ENCODE data around the gene SHOC2.

Gene SHOC2

GRCh38 chr10:110881905-110882304, 37.5 kb upstream of the SHOC2 start:
- no peaks in the 10 kb centered on the region for H4K20me1 ChIP-seq (ENCODE audit: insufficient read depth, low read length)
- no peak overlapping the region for H3K9ac ChIP-seq (ENCODE audit: low read length)
- TF ChIP-seq CTCF (IDR thresholded peaks at IDR 0.05; ENCODE audit: low read depth, low read length) (no peak), EZH2phosphoT487 (IDR thresholded peaks at IDR 0.05; ENCODE audit: low read depth) (no peak)

GRCh38 chr10:110883924-110884323, 35.5 kb upstream of the SHOC2 start:
- Histone ChIP-seq H3K9ac (ENCODE audit: low read length) (no peak overlapping the region), H3K79me2 (ENCODE audit: low read length) (no peaks in the 10 kb centered on the region)

More at GRCh38 chr10:110881905-110882304, 37.5 kb upstream of the SHOC2 start:
- Histone ChIP-seq H3K4me3 (ENCODE audit: low read length) (no peak overlapping the region), H3K79me2 (ENCODE audit: low read length) (no peaks in the 10 kb centered on the region), H3K4me1 (ENCODE audit: low read length) (no peaks in the 10 kb centered on the region), H2AFZ (ENCODE audit: low read depth, low read length) (no peak overlapping the region), H3K27me3 (ENCODE audit: low read depth, low read length) (no peaks in the 10 kb centered on the region), H3K9me3 (ENCODE audit: insufficient read depth, low read length) (no peaks in the 10 kb centered on the region), H3K4me2 (ENCODE audit: low read length) (no peak overlapping the region), H3K36me3 (replicated peaks; ENCODE audit: low read depth, low read length) (peaks cover 16% of the 10 kb centered on the region), H3K27ac (ENCODE audit: low read length) (no peak overlapping the region)

GRCh38 chr10:110885932-110886674, 33.3 kb upstream of the SHOC2 start:
- Histone ChIP-seq H3K4me3 (ENCODE audit: low read length) (no peak overlapping the region), H2AFZ (ENCODE audit: low read depth, low read length) (no peak overlapping the region), H3K9ac (ENCODE audit: low read length) (no peak overlapping the region), H3K27me3 (ENCODE audit: low read depth, low read length) (no peaks in the 10 kb centered on the region), H3K4me2 (ENCODE audit: low read length) (no peak overlapping the region), H3K79me2 (ENCODE audit: low read length) (no peaks in the 10 kb centered on the region), H3K4me1 (ENCODE audit: low read length) (no peaks in the 10 kb centered on the region), H3K9me3 (ENCODE audit: insufficient read depth, low read length) (no peaks in the 10 kb centered on the region), H3K36me3 (replicated peaks; ENCODE audit: low read depth, low read length) (peaks cover 13% of the 10 kb centered on the region), H3K27ac (ENCODE audit: low read length) (no peak overlapping the region), H4K20me1 (ENCODE audit: insufficient read depth, low read length) (no peaks in the 10 kb centered on the region)
- TF ChIP-seq CTCF (IDR thresholded peaks at IDR 0.05; ENCODE audit: low read depth, low read length), result no peak
- no peak for TF ChIP-seq EZH2phosphoT487 (IDR thresholded peaks at IDR 0.05; ENCODE audit: low read depth)

More at GRCh38 chr10:110883924-110884323, 35.5 kb upstream of the SHOC2 start:
- Histone ChIP-seq H3K27me3 (ENCODE audit: low read depth, low read length) (no peaks in the 10 kb centered on the region), H3K4me1 (ENCODE audit: low read length) (no peaks in the 10 kb centered on the region), H2AFZ (ENCODE audit: low read depth, low read length) (no peak overlapping the region), H4K20me1 (ENCODE audit: insufficient read depth, low read length) (no peaks in the 10 kb centered on the region), H3K4me2 (ENCODE audit: low read length) (no peak overlapping the region), H3K36me3 (replicated peaks; ENCODE audit: low read depth, low read length) (peaks cover 13% of the 10 kb centered on the region), H3K9me3 (ENCODE audit: insufficient read depth, low read length) (no peaks in the 10 kb centered on the region), H3K4me3 (ENCODE audit: low read length) (no peak overlapping the region), H3K27ac (ENCODE audit: low read length) (no peak overlapping the region)
- TF ChIP-seq EZH2phosphoT487 (IDR thresholded peaks at IDR 0.05; ENCODE audit: low read depth) (no peak), CTCF (IDR thresholded peaks at IDR 0.05; ENCODE audit: low read depth, low read length) (no peak)

GRCh38 chr10:110887560-110887959, 31.8 kb upstream of the SHOC2 start:
- Histone ChIP-seq H3K27ac (ENCODE audit: low read length) (no peak overlapping the region), H3K36me3 (replicated peaks; ENCODE audit: low read depth, low read length) (peaks cover 10% of the 10 kb centered on the region), H4K20me1 (ENCODE audit: insufficient read depth, low read length) (no peaks in the 10 kb centered on the region), H3K4me2 (ENCODE audit: low read length) (no peak overlapping the region), H3K4me1 (ENCODE audit: low read length) (no peaks in the 10 kb centered on the region), H3K27me3 (ENCODE audit: low read depth, low read length) (no peaks in the 10 kb centered on the region), H2AFZ (ENCODE audit: low read depth, low read length) (no peak overlapping the region), H3K9me3 (ENCODE audit: insufficient read depth, low read length) (no peaks in the 10 kb centered on the region), H3K79me2 (ENCODE audit: low read length) (no peaks in the 10 kb centered on the region), H3K4me3 (ENCODE audit: low read length) (no peak overlapping the region), H3K9ac (ENCODE audit: low read length) (no peak overlapping the region)
- no peak for TF ChIP-seq EZH2phosphoT487 (IDR thresholded peaks at IDR 0.05; ENCODE audit: low read depth)
- no peak for TF ChIP-seq CTCF (IDR thresholded peaks at IDR 0.05; ENCODE audit: low read depth, low read length)
